Measurements from ENCODE around the gene MTA3.

GRCh38 chr2:42522035-42522434 lies 46.4 kb upstream of the MTA3 start:
- TF ChIP-seq POLR2AphosphoS5 (IDR thresholded peaks at IDR 0.05; ENCODE audit: insufficient read depth, low read depth, low read length) (no peak), CTCF (IDR thresholded peaks at IDR 0.05; ENCODE audit: extremely low read depth in 1 of 2, insufficient read depth in 1 of 2, low read depth in 1 of 2, low read length in 2 of 2) (no peak), POLR2A (IDR thresholded peaks at IDR 0.05; ENCODE audit: low read depth, low read length) (no peak)

Data from endothelial cell of umbilical vein (primary cell).